Parathyroid adenoma (tissue), 2 donors: ENCODE data around the gene CGB7.
"Not testable (repeated sequence)": the region's sequence is repeated elsewhere in the genome, so short reads cannot be mapped to it uniquely, and the experiment has no call there.

Experiments used
- H2AFZ ChIP-seq: fragments of 300-600 bp; sonication (generic); one replicate; pipeline ENCODE4 v1.7.0; 2017; ENCODE audit warnings: antibody characterized with exemption, mild to moderate bottlenecking
- H3K27ac ChIP-seq: fragments of 300-600 bp; sonication (generic); one replicate; pipeline ENCODE4 v1.7.0; 2017
- H3K27me3 ChIP-seq: fragments of 300-600 bp; sonication (generic); one replicate; pipeline ENCODE4 v1.7.0; 2017; ENCODE audit warnings: low read length; ENCODE audit not compliant: control insufficient read depth, insufficient read depth
- H3K36me3 ChIP-seq: fragments of 300-600 bp; sonication (generic); one replicate; pipeline ENCODE4 v1.7.0; 2017; ENCODE audit warnings: low read length; ENCODE audit not compliant: control insufficient read depth, insufficient read depth
- H3K4me1 ChIP-seq: fragments of 300-600 bp; sonication (generic); one replicate; pipeline ENCODE4 v1.7.0; 2017; ENCODE audit warnings: control low read depth
- H3K4me2 ChIP-seq: fragments of 300-600 bp; sonication (generic); one replicate; pipeline ENCODE4 v1.7.0; 2017; ENCODE audit warnings: low read length
- H3K4me3 ChIP-seq: fragments of 300-600 bp; sonication (generic); one replicate; pipeline ENCODE4 v1.7.0; 2017; ENCODE audit warnings: low read depth, low read length
- H3K79me2 ChIP-seq: fragments of 300-600 bp; sonication (generic); one replicate; pipeline ENCODE4 v1.7.0; 2017; ENCODE audit warnings: control low read depth
- H3K9ac ChIP-seq: fragments of 300-600 bp; sonication (generic); one replicate; pipeline ENCODE4 v1.7.0; 2017; ENCODE audit warnings: mild to moderate bottlenecking
- H3K9me3 ChIP-seq: fragments of 300-600 bp; sonication (generic); one replicate; pipeline ENCODE4 v1.7.0; 2017; ENCODE audit warnings: low read length; ENCODE audit not compliant: control insufficient read depth
- TF ChIP-seq, protein P1 (sequence below): fragments of 300-600 bp; sonication (generic); IDR thresholded peaks from one replicate; pipeline ENCODE4 v1.7.0; 2017; ENCODE audit warnings: antibody characterized with exemption, mild to moderate bottlenecking
- donor health status: primary hyperparathyroidism.

Gene CGB7

DNA sequence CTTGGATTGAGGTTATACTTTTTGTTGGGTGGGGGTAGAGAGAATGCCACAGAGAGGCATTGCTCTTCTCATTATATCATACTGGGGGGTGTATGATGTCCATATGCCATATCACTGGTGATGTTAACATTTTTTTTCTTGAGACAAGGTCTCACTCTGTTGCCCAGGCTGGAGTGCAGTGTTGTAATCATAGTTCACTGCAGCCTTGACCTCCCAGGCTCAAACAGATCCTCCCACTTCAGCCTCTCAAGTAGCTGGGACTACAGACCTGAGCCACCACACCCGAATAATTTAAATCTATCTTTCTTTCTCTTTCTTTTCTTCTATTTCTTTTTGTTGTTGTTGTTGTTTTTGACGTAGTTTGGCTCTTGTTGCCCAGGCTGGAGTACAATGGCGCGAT lies 22.8 kb upstream of the CGB7 start:
- TF ChIP-seq, protein P1, sequence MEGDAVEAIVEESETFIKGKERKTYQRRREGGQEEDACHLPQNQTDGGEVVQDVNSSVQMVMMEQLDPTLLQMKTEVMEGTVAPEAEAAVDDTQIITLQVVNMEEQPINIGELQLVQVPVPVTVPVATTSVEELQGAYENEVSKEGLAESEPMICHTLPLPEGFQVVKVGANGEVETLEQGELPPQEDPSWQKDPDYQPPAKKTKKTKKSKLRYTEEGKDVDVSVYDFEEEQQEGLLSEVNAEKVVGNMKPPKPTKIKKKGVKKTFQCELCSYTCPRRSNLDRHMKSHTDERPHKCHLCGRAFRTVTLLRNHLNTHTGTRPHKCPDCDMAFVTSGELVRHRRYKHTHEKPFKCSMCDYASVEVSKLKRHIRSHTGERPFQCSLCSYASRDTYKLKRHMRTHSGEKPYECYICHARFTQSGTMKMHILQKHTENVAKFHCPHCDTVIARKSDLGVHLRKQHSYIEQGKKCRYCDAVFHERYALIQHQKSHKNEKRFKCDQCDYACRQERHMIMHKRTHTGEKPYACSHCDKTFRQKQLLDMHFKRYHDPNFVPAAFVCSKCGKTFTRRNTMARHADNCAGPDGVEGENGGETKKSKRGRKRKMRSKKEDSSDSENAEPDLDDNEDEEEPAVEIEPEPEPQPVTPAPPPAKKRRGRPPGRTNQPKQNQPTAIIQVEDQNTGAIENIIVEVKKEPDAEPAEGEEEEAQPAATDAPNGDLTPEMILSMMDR: no peak
- Histone ChIP-seq H3K9me3 (no peaks in the 10 kb centered on the region), H3K4me1 (peaks cover 3% of the 10 kb centered on the region), H3K27ac (no peak overlapping the region), H3K4me2 (no peak overlapping the region), H3K4me3 (no peak overlapping the region), H3K36me3 (no peaks in the 10 kb centered on the region), H3K79me2 (peaks cover under 1% of the 10 kb centered on the region), H3K9ac (no peak overlapping the region), H2AFZ (no peak overlapping the region), H3K27me3 (no peaks in the 10 kb centered on the region)

DNA sequence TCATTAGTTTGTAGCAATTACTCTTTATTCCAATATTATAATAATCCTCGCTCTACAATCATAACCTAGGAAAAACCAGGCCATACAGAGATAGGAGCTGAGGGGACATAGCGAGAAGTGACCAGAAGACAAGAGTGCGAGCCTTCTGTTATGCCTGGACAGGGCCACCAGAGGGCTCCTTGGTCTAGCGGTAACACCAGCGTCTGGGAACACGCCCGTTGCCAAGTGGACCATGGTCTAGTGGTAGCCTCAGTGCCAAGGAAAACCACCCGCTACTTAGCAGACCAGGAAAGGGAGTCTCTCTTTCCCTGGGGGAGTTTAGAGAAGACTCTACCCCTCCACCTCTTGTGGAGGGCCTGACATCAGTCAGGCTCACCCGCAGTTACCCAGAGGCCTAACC lies 17.3 kb upstream of the CGB7 start:
- H3K27me3 ChIP-seq, H3K4me1 ChIP-seq, H3K9me3 ChIP-seq, H3K27ac ChIP-seq, H3K4me3 ChIP-seq, H3K36me3 ChIP-seq, H2AFZ ChIP-seq, H3K79me2 ChIP-seq, H3K4me2 ChIP-seq, H3K9ac ChIP-seq: not testable (repeated sequence)
- TF ChIP-seq, protein P1: peak; percentile 73

DNA sequence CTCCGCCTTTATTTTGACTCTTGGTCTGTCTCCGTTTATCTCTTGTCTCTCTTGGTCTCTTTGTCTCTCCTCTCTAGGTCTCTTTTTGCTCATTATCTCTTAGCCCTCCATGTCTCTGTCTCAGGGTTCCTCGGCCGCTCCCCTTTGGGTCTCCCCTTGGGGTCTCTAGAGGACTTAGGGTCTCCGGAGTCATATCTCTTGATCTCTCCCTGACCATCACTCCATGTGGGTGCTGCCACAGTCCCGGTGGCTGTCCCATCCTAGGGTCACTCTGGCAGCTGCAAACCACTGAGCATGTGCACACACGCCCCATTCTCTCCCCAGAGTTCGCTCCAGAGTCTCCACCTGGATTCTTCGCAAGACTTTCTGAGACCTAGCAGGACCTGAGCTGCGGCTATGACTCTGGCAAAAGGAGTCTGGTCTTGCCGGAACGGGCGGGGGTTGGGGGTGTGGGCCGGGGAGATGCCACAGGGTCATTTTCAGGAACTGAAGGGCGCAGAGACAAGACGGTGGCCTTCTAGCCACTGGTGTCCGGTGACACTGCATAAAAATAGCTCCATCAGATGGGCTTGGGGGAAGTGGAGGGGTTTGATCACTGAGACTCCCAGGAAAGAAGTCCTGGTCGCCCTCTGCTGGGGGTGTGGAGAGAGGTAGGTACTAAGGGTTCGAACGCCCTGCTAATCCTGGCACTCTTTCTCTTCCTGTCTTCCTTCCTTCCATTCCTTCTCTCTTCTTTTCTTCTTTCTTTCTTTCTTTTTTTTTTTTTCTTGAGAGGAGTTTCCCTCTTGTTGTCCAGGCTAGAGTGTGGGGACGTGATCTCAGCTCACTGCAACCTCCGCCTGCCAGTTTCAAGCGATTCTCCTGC lies 16.2 kb upstream of the CGB7 start:
- TF ChIP-seq, protein P1: no peak
- H3K79me2 ChIP-seq: no peaks in the 10 kb centered on the region
- no peak overlapping the region for H2AFZ ChIP-seq
- no peak overlapping the region for H3K4me3 ChIP-seq
- H3K36me3 ChIP-seq: no peaks in the 10 kb centered on the region
- H3K4me2 ChIP-seq: no peak overlapping the region
- no peaks in the 10 kb centered on the region for H3K4me1 ChIP-seq
- H3K9me3 ChIP-seq: no peaks in the 10 kb centered on the region
- peaks cover 5% of the 10 kb centered on the region for H3K27me3 ChIP-seq
- H3K27ac ChIP-seq: no peak overlapping the region
- H3K9ac ChIP-seq: no peak overlapping the region

DNA sequence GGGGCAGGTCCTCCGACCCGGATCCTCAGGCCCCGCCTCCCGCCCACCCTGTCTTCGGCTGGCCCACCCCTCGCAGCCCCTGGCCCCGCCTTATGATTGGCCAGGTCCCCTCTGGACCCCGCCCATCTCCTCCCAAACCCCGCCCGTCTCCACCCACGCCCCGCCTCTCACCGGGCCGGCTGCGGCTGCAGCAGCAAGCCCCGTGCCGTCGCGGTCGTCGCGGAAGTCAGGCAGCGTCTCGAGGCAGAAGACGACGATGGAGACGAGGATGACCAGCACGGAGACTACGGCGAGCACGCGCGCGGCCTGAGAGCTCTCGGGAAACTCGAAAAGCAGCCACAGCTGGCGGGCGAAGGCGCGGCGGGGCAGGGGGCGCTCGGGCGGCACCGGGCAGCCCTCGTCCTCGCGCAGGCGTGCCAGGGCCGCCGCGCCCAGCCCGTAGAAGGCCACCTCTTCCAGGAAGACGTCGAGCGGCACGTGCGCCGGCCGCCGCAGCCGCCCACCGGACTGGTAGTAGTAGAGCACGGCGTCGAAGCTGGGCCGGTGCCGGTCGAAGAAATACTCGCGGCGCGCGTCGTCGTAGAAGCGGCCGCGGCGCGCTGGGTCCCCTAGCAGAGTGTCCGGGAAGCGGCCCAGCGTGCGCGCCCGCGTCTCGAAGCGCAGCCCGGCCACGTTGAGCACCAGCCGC lies 14.5 kb upstream of the CGB7 start:
- Histone ChIP-seq H3K9me3 (no peaks in the 10 kb centered on the region), H3K4me1 (no peaks in the 10 kb centered on the region), H3K4me2 (no peak overlapping the region), H3K27me3 (peaks cover 5% of the 10 kb centered on the region), H3K36me3 (no peaks in the 10 kb centered on the region), H3K79me2 (no peaks in the 10 kb centered on the region), H3K9ac (no peak overlapping the region), H2AFZ (no peak overlapping the region), H3K4me3 (no peak overlapping the region), H3K27ac (no peak overlapping the region)
- TF ChIP-seq, protein P1: no peak
